K562 (cell line): ENCODE data around the gene CCDC181.

Experiments used
- KHSRP ChIP-seq: fragments of 450-650 bp; IDR thresholded peaks from 2 replicates; pipeline ENCODE4 v1.6.1; 2017
- MAZ ChIP-seq, 2 experiments: fragments of 450-650 bp in 1 of 2; sonication (generic) in 1 of 2; formaldehyde crosslinking; IDR thresholded peaks in 1 of 2; conservative IDR thresholded peaks in 1 of 2; 2 replicates each; pipeline versions ENCODE4 v1.4.0 to v1.5.0; 2020; ENCODE audit warnings: mild to moderate bottlenecking in 1 of 2, missing genetic modification reagents in 1 of 2
- TAF1 ChIP-seq: IDR thresholded peaks from 2 replicates; pipeline ENCODE4 v1.6.1; 2011; ENCODE audit warnings: mild to moderate bottlenecking, low read length, moderate library complexity; ENCODE audit not compliant: insufficient read depth, control insufficient read depth, severe bottlenecking; ENCODE audit errors: extremely low read depth
- TF ChIP-seq, protein P1 (sequence below): fragments of 450-650 bp; formaldehyde crosslinking; IDR thresholded peaks from 2 replicates; pipeline ENCODE4 v1.4.0; 2022; ENCODE audit warnings: mild to moderate bottlenecking, moderate library complexity

DNA sequence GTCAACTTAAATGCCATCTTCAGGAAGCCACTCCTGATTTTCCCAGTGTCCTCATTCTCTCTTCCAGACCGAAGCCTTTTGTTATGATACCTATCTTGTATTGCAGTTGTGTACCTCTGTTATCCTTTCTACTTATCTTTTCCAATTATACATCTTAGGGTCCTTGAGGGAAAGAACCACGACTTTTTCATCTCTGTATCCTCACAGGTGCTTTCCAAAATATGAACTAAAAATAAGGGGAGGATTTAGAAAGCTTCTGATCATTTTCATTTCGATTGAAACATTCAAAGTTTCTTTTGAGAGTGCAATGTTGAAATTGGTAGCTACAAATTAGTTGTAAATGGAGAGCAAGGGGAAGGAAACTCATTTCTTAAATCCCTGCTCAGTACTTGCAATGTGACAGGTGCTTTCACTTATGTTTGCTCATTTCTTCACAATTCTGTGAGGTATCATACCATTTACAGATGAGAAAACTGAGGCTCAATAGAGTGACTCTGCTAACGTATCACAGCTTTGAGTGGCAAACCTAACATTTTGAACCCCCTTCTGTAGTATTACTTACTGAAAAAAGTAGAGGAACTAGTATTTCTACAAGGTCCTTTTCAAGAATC is 34.2 kb upstream of the CCDC181 start:
- no peak for TF ChIP-seq KHSRP
- no peak for TF ChIP-seq TAF1
- TF ChIP-seq, protein P1, sequence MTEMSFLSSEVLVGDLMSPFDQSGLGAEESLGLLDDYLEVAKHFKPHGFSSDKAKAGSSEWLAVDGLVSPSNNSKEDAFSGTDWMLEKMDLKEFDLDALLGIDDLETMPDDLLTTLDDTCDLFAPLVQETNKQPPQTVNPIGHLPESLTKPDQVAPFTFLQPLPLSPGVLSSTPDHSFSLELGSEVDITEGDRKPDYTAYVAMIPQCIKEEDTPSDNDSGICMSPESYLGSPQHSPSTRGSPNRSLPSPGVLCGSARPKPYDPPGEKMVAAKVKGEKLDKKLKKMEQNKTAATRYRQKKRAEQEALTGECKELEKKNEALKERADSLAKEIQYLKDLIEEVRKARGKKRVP (CRISPR knock-in tag), result no peak
- TF ChIP-seq MAZ (CRISPR knock-in tag; conservative IDR thresholded peaks at IDR 0.05 in 1 of 2, IDR thresholded peaks at IDR 0.05 in 1 of 2), result no peak
